GM12892 (cell line): ENCODE measurements around the gene SFPQ.
A peak's percentile ranks its signal among the peaks of the same experiment; 100 is the strongest.

ENCODE experiments used
- DNase-seq: peaks from one replicate; pipeline ENCODE4 v3.0.0; 2011; ENCODE audit not compliant: insufficient read length
- FAIRE-seq: peaks from 2 replicates; lab custom pipeline; 2011; peaks lifted over from hg19 to GRCh38; lab: Jason Lieb, UNC
- POLR2A ChIP-seq: IDR thresholded peaks from 2 replicates; pipeline ENCODE4 v1.6.1; 2011; ENCODE audit warnings: low read depth, low read length, control low read depth
- POLR2AphosphoS5 ChIP-seq: IDR thresholded peaks from 2 replicates; pipeline ENCODE4 v1.6.1; 2011; ENCODE audit warnings: low read depth, low read length, control low read depth
- TAF1 ChIP-seq: IDR thresholded peaks from 2 replicates; pipeline ENCODE4 v1.6.1; 2011; ENCODE audit warnings: low read depth, mild to moderate bottlenecking, control low read depth, low read length, borderline replicate concordance

SFPQ gene

GRCh38 chr1:35185200-35185599 lies 7.7 kb downstream of the SFPQ start:
- FAIRE-seq = no peak
- TF ChIP-seq POLR2A (no peak), TAF1 (no peak), POLR2AphosphoS5 (peak; percentile 34; the same call in 1 of the 2 replicates)

GRCh38 chr1:35184495-35185199 lies 8.3 kb downstream of the SFPQ start:
- FAIRE-seq (no peak), DNase-seq (no peak)
- TF ChIP-seq POLR2AphosphoS5 = no peak

More at GRCh38 chr1:35185200-35185599, 7.7 kb downstream of the SFPQ start:
- no peak for DNase-seq

- FAIRE-seq = no peak
- no peak for TF ChIP-seq TAF1
- TF ChIP-seq POLR2AphosphoS5 = peak; percentile 87; the same call in 1 of the 2 replicates
- TF ChIP-seq POLR2A = no peak
- no peak for DNase-seq
Measured at GRCh38 chr1:35181790-35182455, 11.0 kb downstream of the SFPQ start.

GRCh38 chr1:35180776-35181374 lies 12.1 kb downstream of the SFPQ start:
- no peak for DNase-seq
- no peak for FAIRE-seq
- TF ChIP-seq TAF1 (no peak), POLR2A (peak; percentile 81), POLR2AphosphoS5 (peak; percentile 90)

GRCh38 chr1:35179908-35180307 lies 13.0 kb downstream of the SFPQ start:
- DNase-seq (no peak), FAIRE-seq (no peak)
- no peak for TF ChIP-seq TAF1
- peak; percentile 58 for TF ChIP-seq POLR2A

- no peak for FAIRE-seq
- DNase-seq = no peak
Measured at GRCh38 chr1:35178874-35179380, 14.0 kb downstream of the SFPQ start.

GRCh38 chr1:35178295-35178695 lies 14.7 kb downstream of the SFPQ start:
- FAIRE-seq = no peak
- no peak for DNase-seq
- peak; percentile 77; the same call in 1 of the 2 replicates for TF ChIP-seq POLR2A
- TF ChIP-seq POLR2AphosphoS5 = peak; percentile 94
- TF ChIP-seq TAF1 = no peak

More at GRCh38 chr1:35178874-35179380, 14.0 kb downstream of the SFPQ start:
- no peak for TF ChIP-seq POLR2AphosphoS5
- TF ChIP-seq POLR2A = peak; percentile 12

GRCh38 chr1:35177237-35177786 lies 15.6 kb downstream of the SFPQ start:
- peak; percentile 79 for TF ChIP-seq POLR2A
- no peak for TF ChIP-seq TAF1
- peak; percentile 91 for TF ChIP-seq POLR2AphosphoS5
- DNase-seq = no peak
- FAIRE-seq = no peak

- peak; percentile 43; the same call in 1 of the 2 replicates for TF ChIP-seq POLR2A
- no peak for TF ChIP-seq TAF1
- TF ChIP-seq POLR2AphosphoS5 = no peak; the same call in 1 of the 2 replicates
- FAIRE-seq (no peak), DNase-seq (no peak)
Measured at GRCh38 chr1:35175602-35176001, 17.3 kb downstream of the SFPQ start.

GRCh38 chr1:35175098-35175576 lies 17.8 kb downstream of the SFPQ start:
- no peak for FAIRE-seq
- no peak for TF ChIP-seq TAF1
- 0 out of 2 replicates have a peak, but pooled peaks have one; percentile 33 for TF ChIP-seq POLR2A
- peak; percentile 85 for TF ChIP-seq POLR2AphosphoS5
- no peak for DNase-seq

- TF ChIP-seq TAF1 (no peak), POLR2A (no peak), POLR2AphosphoS5 (no peak)
- FAIRE-seq = peak; percentile 44
- DNase-seq = no peak
Measured at GRCh38 chr1:35173909-35174540, 18.9 kb downstream of the SFPQ start.
